HG02759 (cell line): ENCODE measurements around the gene POLE.

Source experiments
- ATAC-seq: cut with Tn5 transposase; IDR thresholded peaks from one replicate; pipeline ENCODE4 v1.9.1; 2021; ENCODE audit warnings: mild to moderate bottlenecking, moderate library complexity; ENCODE audit not compliant: unreplicated experiment

POLE gene

GRCh38 chr12:132657004-132657727 lies 30.0 kb downstream of the POLE start:
- ATAC-seq, result no peak

- no peak for ATAC-seq
These were observed 33.4 kb downstream of the POLE start for GRCh38 chr12:132653567-132654290.

- no peak for ATAC-seq
These were observed 35.6 kb downstream of the POLE start for GRCh38 chr12:132651444-132652100.

- ATAC-seq, result no peak
These were observed 37.8 kb downstream of the POLE start for GRCh38 chr12:132649226-132649945.

GRCh38 chr12:132648616-132649225 lies 38.4 kb downstream of the POLE start:
- no peak for ATAC-seq

GRCh38 chr12:132647858-132648257 lies 39.3 kb downstream of the POLE start:
- no peak for ATAC-seq

GRCh38 chr12:132646850-132647249 lies 40.3 kb downstream of the POLE start:
- ATAC-seq, result no peak

GRCh38 chr12:132642846-132643835 lies 44.0 kb downstream of the POLE start:
- no peak for ATAC-seq

GRCh38 chr12:132641811-132642650 lies 45.1 kb downstream of the POLE start:
- ATAC-seq, result no peak

GRCh38 chr12:132640936-132641335 lies 46.2 kb downstream of the POLE start:
- ATAC-seq, result no peak

- no peak for ATAC-seq
These were observed 47.1 kb downstream of the POLE start for GRCh38 chr12:132639956-132640520.

GRCh38 chr12:132638541-132639408 lies 48.4 kb downstream of the POLE start:
- no peak for ATAC-seq

- no peak for ATAC-seq
These were observed 49.3 kb downstream of the POLE start for GRCh38 chr12:132637811-132638210.

GRCh38 chr12:132635076-132635955 lies 51.8 kb downstream of the POLE start:
- ATAC-seq, result no peak

- ATAC-seq, result no peak
These were observed 52.6 kb downstream of the POLE start for GRCh38 chr12:132634411-132634990.

- ATAC-seq, result no peak
These were observed 53.2 kb downstream of the POLE start for GRCh38 chr12:132633901-132634300.
